GM12878 (cell line): ENCODE results near the gene THADA. TPM values are rescaled to one million over a fixed set of nuclear protein-coding genes. Genes with fewer than 3 reads are reported as not detected.
A peak's percentile ranks its signal among the peaks of the same experiment; 100 is the strongest.

ENCODE experiments used
- ATAC-seq: fragments of 200-7000 bp; cut with Tn5 transposase; 3 replicates; pipeline ENCODE4 v1.9.1; 2020; ENCODE audit warnings: mild to moderate bottlenecking, moderate library complexity
- BruUV-seq: library from RNA; stranded (reverse); fragments of 400-500 nt; replicated peaks from 2 replicates; lab custom pipeline; 2021; lab: Mats Ljungman, UMichigan
- CTCF ChIA-PET: fragments of 300-600 bp; sonication (Branson Sonifier 250); formaldehyde crosslinking; extraction: SDS; loops from one replicate; lab custom pipeline; 2021; ENCODE audit warnings: inconsistent platforms; lab: Yijun Ruan, JAX
- POLR2A ChIA-PET: fragments of 350-600 bp; formaldehyde crosslinking; extraction: SDS; loops from one replicate; lab custom pipeline; 2021; ENCODE audit warnings: inconsistent platforms; lab: Charles Lee
- RAD21 ChIA-PET: fragments of 300-600 bp; sonication (Branson Sonifier 250); formaldehyde crosslinking; loops from one replicate; lab custom pipeline; 2023; ENCODE audit warnings: antibody characterized with exemption; ENCODE audit not compliant: unreplicated experiment; lab: Charles Lee
- SMC1A ChIA-PET: fragments of 300-600 bp; sonication (Branson Sonifier 250); formaldehyde crosslinking; loops from one replicate; lab custom pipeline; 2023; ENCODE audit not compliant: unreplicated experiment, uncharacterized antibody; lab: Charles Lee
- DNase-seq: peaks from one replicate; pipeline ENCODE4 v3.0.0-alpha.2; 2011; ENCODE audit warnings: low read depth, low spot score
- FAIRE-seq: peaks from 3 replicates; lab custom pipeline; 2011; peaks lifted over from hg19 to GRCh38; lab: Jason Lieb, UNC
- H2AFZ ChIP-seq: 2 replicates; pipeline ENCODE4 v1.6.0; 2011; ENCODE audit warnings: low read depth, low read length, control low read depth; ENCODE audit not compliant: control insufficient read depth
- H3K27ac ChIP-seq: 2 replicates; pipeline ENCODE4 v1.5.1; 2011; ENCODE audit warnings: control low read depth; ENCODE audit not compliant: control insufficient read depth, insufficient read depth
- H3K27me3 ChIP-seq, 2 experiments: replicated peaks in 1 of 2; 2 replicates each; pipeline versions ENCODE4 v1.6.0 to v1.6.1; 2011; ENCODE audit warnings: low read length in 1 of 2; ENCODE audit not compliant: control insufficient read depth in 2 of 2, insufficient read depth in 2 of 2
- H3K36me3 ChIP-seq, 2 experiments: 2 replicates each; pipeline ENCODE4 v1.5.1; 2011; ENCODE audit warnings: low read length in 1 of 2; ENCODE audit not compliant: control insufficient read depth in 2 of 2, insufficient read depth in 2 of 2
- H3K4me1 ChIP-seq: 2 replicates; pipeline ENCODE4 v1.6.1; 2011; ENCODE audit warnings: mild to moderate bottlenecking, low read length, moderate library complexity, mixed read lengths; ENCODE audit not compliant: control insufficient read depth, insufficient read depth
- H3K4me2 ChIP-seq: 2 replicates; pipeline ENCODE4 v1.6.0; 2011; ENCODE audit warnings: control low read depth; ENCODE audit not compliant: control insufficient read depth, insufficient read depth
- H3K4me3 ChIP-seq: fragments of 200-600 bp; sonication (generic); 2 replicates; pipeline ENCODE4 v1.5.1; 2016
- H3K79me2 ChIP-seq: 2 replicates; pipeline ENCODE4 v1.6.0; 2011; ENCODE audit warnings: low read length; ENCODE audit not compliant: control insufficient read depth, insufficient read depth
- H3K9ac ChIP-seq: 2 replicates; pipeline ENCODE4 v1.8.0; 2011; ENCODE audit warnings: low read length, control low read depth, mixed read lengths; ENCODE audit not compliant: control insufficient read depth, insufficient read depth
- H3K9me3 ChIP-seq: replicated peaks from 3 replicates; pipeline ENCODE4 v1.5.1; 2011; ENCODE audit warnings: mild to moderate bottlenecking, low read length; ENCODE audit not compliant: control insufficient read depth, insufficient read depth
- H4K20me1 ChIP-seq: 2 replicates; pipeline ENCODE4 v1.6.0; 2011; ENCODE audit not compliant: control insufficient read depth, insufficient read depth
- ATF7 ChIP-seq: fragments of 450-650 bp; IDR thresholded peaks from 2 replicates; pipeline ENCODE4 v1.6.1; 2016; ENCODE audit warnings: low read depth, mild to moderate bottlenecking
- CBX3 ChIP-seq: fragments of 200-600 bp; sonication (generic); IDR thresholded peaks from 2 replicates; pipeline ENCODE4 v1.6.1; 2016; ENCODE audit warnings: low read depth, borderline replicate concordance
- NBN ChIP-seq: fragments of 450-650 bp; IDR thresholded peaks from 2 replicates; pipeline ENCODE4 v1.6.1; 2016
- RUNX3 ChIP-seq: IDR thresholded peaks from 2 replicates; pipeline ENCODE4 v1.6.1; 2012; ENCODE audit warnings: low read length, inconsistent platforms
- SMAD1 ChIP-seq: fragments of 450-650 bp; IDR thresholded peaks from 2 replicates; pipeline ENCODE4 v1.6.1; 2018; ENCODE audit warnings: mild to moderate bottlenecking, low read depth; ENCODE audit not compliant: partially characterized antibody
- ZNF217 ChIP-seq: fragments of 450-650 bp; IDR thresholded peaks from 2 replicates; pipeline ENCODE4 v1.6.1; 2017; ENCODE audit warnings: antibody characterized with exemption, mild to moderate bottlenecking
- WGBS: methylation state at CpG from one replicate; pipeline ENCODE4 v1.1.6; 2016; ENCODE audit warnings: low lambda C conversion rate; ENCODE audit not compliant: insufficient replicate concordance, insufficient coverage; ENCODE audit errors: missing lambda C conversion rate; 5-methylcytosine and 5-hydroxymethylcytosine counted together
- in situ Hi-C: fragments of 300-500 bp; cut with MboI; formaldehyde crosslinking; loops from 9 replicates; pipeline ENCODE4 v1.14.3; 2018; ENCODE audit warnings: mixed read lengths
- intact Hi-C: fragments of 100-400 bp; cut with micrococcal nuclease; formaldehyde crosslinking; loops from one replicate; pipeline ENCODE4 v1.14.2; 2022; ENCODE audit not compliant: unreplicated experiment
- polyA plus RNA-seq, 11 experiments: library from polyadenylated mRNA; depleted of rRNA in 4 of 11; unstranded in 6 of 11; stranded (reverse) in 5 of 11; fragments of >200 nt; fragmentation: Nextera tagmentation in 4 of 11; fragmentation: Illumina TruSeq in 1 of 11; extraction: Ambion mirVana in 4 of 11; extraction: Trizol in 1 of 11; gene quantifications; 1 replicate in 1 of 11; 2 replicates in 10 of 11; pipeline versions ENCODE4 v1.2.1 to v1.2.3, GENCODE V29; 2011 to 2016; ENCODE audit warnings: inconsistent platforms in 2 of 11, missing spikeins in 2 of 11, low read depth in 1 of 11
- total RNA-seq, 4 experiments: library from RNA; depleted of rRNA in 3 of 4; stranded (reverse); fragments of >200 nt in 3 of 4; fragmentation: Illumina TruSeq in 1 of 4; extraction: Trizol in 1 of 4; gene quantifications; 2 replicates each; pipeline versions ENCODE4 v1.2.1 to v1.2.3, GENCODE V29; 2013 to 2021
- TF ChIP-seq, protein P1 (sequence below): fragments of 450-650 bp; IDR thresholded peaks from 2 replicates; pipeline ENCODE4 v1.6.1; 2014; ENCODE audit warnings: mild to moderate bottlenecking
- TF ChIP-seq, protein P2 (sequence below): fragments of 450-650 bp; IDR thresholded peaks from 2 replicates; pipeline ENCODE4 v1.6.1; 2016; ENCODE audit warnings: mild to moderate bottlenecking
- TF ChIP-seq, protein P3 (sequence below): fragments of 450-650 bp; IDR thresholded peaks from 2 replicates; pipeline ENCODE4 v1.6.1; 2017; ENCODE audit warnings: mild to moderate bottlenecking
- TF ChIP-seq, protein P4 (sequence below): IDR thresholded peaks from 2 replicates; pipeline ENCODE4 v1.6.1; 2011; ENCODE audit warnings: mild to moderate bottlenecking, low read depth, low read length, moderate library complexity; ENCODE audit not compliant: insufficient replicate concordance

The THADA gene
- total and polyA plus RNA-seq, 10 of the 15 experiments (the other 5 are each of a cell fraction or from before 2014, with no cell fraction given): 14.6 to 33.2 (median 23.2) TPM

DNA sequence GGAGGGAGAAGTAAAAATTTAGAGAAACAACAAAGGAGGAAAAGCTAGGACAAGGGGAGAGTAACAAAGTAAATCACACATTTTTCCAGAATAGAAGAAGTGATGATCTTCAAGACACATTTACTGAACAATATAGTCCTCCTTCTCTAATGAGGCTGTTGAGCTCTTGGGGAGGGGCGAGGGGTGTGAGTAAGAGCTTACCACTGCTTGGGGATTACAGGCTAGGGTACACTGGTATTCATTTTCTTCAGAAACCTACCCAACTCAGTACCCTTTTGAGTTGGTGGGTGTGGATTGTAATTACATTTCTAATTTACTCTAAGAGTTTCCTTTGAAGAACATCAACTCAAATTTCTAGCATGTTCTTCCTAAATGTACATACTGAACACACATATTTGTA is 211.7 kb downstream of the THADA start (continued):
- TF ChIP-seq, protein P1, sequence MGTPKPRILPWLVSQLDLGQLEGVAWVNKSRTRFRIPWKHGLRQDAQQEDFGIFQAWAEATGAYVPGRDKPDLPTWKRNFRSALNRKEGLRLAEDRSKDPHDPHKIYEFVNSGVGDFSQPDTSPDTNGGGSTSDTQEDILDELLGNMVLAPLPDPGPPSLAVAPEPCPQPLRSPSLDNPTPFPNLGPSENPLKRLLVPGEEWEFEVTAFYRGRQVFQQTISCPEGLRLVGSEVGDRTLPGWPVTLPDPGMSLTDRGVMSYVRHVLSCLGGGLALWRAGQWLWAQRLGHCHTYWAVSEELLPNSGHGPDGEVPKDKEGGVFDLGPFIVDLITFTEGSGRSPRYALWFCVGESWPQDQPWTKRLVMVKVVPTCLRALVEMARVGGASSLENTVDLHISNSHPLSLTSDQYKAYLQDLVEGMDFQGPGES: no peak
- no peak for TF ChIP-seq ATF7
- no peak for TF ChIP-seq SMAD1
- TF ChIP-seq, all 136 proteins: peak for 0

DNA sequence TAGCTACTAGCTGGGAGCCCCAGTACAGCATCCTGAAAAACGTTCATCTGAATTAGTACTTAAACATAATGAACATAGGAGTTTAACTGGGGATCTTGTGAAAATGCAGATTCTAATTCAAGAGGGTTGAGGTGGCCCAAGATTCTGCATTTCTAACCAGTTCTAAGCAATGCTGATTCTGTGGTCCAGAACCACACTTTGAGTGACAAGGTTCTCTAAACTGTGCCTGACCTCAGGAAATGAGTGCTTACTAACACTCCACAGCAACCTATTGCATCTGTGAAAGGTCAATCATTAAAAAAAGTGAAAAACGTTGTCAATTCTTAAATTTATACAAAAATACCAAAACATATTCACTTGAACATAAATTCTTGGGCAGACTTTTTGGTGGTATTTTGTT is 212.3 kb downstream of the THADA start:
- Histone ChIP-seq H3K27me3 (no peaks in the 10 kb centered on the region), H3K4me2 (no peak overlapping the region), H3K9ac (no peak overlapping the region), H3K27ac (no peak overlapping the region; the same call in 1 of the 2 replicates), H4K20me1 (no peaks in the 10 kb centered on the region), H3K36me3 (peaks cover 0 to 2% of the 10 kb centered on the region in 2 experiments; a peak in 1 of 4 replicates), H3K4me3 (no peak overlapping the region), H3K4me1 (peaks cover 35% of the 10 kb centered on the region), H3K9me3 (no peaks in the 10 kb centered on the region; the same call in 2 of the 3 replicates), H2AFZ (no peak overlapping the region), H3K79me2 (no peaks in the 10 kb centered on the region)
- in situ Hi-C loops: no loop called here
- TF ChIP-seq ZNF217 (0 out of 2 replicates have a peak, but pooled peaks have one; percentile 48), NBN (0 out of 2 replicates have a peak, but pooled peaks have one; percentile 11), RUNX3 (peak; percentile 73), CBX3 (no peak)
- TF ChIP-seq, protein P2, sequence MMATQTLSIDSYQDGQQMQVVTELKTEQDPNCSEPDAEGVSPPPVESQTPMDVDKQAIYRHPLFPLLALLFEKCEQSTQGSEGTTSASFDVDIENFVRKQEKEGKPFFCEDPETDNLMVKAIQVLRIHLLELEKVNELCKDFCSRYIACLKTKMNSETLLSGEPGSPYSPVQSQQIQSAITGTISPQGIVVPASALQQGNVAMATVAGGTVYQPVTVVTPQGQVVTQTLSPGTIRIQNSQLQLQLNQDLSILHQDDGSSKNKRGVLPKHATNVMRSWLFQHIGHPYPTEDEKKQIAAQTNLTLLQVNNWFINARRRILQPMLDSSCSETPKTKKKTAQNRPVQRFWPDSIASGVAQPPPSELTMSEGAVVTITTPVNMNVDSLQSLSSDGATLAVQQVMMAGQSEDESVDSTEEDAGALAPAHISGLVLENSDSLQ: peak; percentile 91
- TF ChIP-seq, protein P3, sequence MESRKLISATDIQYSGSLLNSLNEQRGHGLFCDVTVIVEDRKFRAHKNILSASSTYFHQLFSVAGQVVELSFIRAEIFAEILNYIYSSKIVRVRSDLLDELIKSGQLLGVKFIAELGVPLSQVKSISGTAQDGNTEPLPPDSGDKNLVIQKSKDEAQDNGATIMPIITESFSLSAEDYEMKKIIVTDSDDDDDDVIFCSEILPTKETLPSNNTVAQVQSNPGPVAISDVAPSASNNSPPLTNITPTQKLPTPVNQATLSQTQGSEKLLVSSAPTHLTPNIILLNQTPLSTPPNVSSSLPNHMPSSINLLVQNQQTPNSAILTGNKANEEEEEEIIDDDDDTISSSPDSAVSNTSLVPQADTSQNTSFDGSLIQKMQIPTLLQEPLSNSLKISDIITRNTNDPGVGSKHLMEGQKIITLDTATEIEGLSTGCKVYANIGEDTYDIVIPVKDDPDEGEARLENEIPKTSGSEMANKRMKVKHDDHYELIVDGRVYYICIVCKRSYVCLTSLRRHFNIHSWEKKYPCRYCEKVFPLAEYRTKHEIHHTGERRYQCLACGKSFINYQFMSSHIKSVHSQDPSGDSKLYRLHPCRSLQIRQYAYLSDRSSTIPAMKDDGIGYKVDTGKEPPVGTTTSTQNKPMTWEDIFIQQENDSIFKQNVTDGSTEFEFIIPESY: no peak
- TF ChIP-seq, protein P4, sequence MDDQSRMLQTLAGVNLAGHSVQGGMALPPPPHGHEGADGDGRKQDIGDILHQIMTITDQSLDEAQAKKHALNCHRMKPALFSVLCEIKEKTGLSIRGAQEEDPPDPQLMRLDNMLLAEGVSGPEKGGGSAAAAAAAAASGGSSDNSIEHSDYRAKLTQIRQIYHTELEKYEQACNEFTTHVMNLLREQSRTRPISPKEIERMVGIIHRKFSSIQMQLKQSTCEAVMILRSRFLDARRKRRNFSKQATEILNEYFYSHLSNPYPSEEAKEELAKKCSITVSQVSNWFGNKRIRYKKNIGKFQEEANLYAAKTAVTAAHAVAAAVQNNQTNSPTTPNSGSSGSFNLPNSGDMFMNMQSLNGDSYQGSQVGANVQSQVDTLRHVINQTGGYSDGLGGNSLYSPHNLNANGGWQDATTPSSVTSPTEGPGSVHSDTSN: peak; percentile 67
- 29% methylated on average over 2 of the region's 2 CpGs for WGBS
- intact Hi-C loops: no loop called here
- BruUV-seq: no TSS peak
- ATAC-seq (peak; percentile 16), DNase-seq (no peak), FAIRE-seq (no peak)
- ChIA-PET CTCF (interaction anchor here (0.7 to 1.7 kb wide), 4 partner anchors 12 to 120 kb away, joined by 3 to 9 read pairs (median 3); no protein-coding TSS in a partner anchor), RAD21 (interaction anchor here (0.9 to 2.1 kb wide), 14 partner anchors 7 to 155 kb away, joined by 3 to 15 read pairs (median 4); no protein-coding TSS in a partner anchor), POLR2A (interaction anchor here (1.8 kb wide), 1 partner anchor 22 kb away, joined by 7 read pairs; no protein-coding TSS in a partner anchor), SMC1A (interaction anchor here (0.7 to 1.8 kb wide), 20 partner anchors 13 to 155 kb away, joined by 3 to 7 read pairs (median 4); no protein-coding TSS in a partner anchor)
